Measurements from ENCODE around the gene JAKMIP1.

The JAKMIP1 gene

GRCh38 chr4:6021831-6022606, 178.3 kb downstream of the JAKMIP1 start:
- Histone ChIP-seq H3K27ac (ENCODE audit: low read length) (no peak overlapping the region), H3K9ac (ENCODE audit: low read length) (no peak overlapping the region), H3K9me2 (replicated peaks; ENCODE audit: insufficient read depth, low read length) (no peaks in the 10 kb centered on the region), H3K79me2 (ENCODE audit: low read length) (no peaks in the 10 kb centered on the region), H3K36me3 (replicated peaks; ENCODE audit: insufficient read depth, low read length) (no peaks in the 10 kb centered on the region), H3K4me3 (ENCODE audit: low read length) (no peak overlapping the region), H3K27me3 (replicated peaks; ENCODE audit: insufficient read depth, low read length) (peaks cover 12% of the 10 kb centered on the region; the same call in 1 of the 2 replicates), H4K20me1 (ENCODE audit: insufficient read depth, low read length) (no peaks in the 10 kb centered on the region), H3K9me3 (replicated peaks; ENCODE audit: insufficient read depth, low read length) (no peaks in the 10 kb centered on the region), H3K4me1 (ENCODE audit: low read length) (0 out of 2 replicates have a peak, but pooled peaks cover 5% of the 10 kb centered on the region), H3K4me2 (ENCODE audit: low read depth, low read length) (no peak overlapping the region), H2AFZ (ENCODE audit: low read length) (no peak overlapping the region), H3F3A (ENCODE audit: insufficient read depth, low read length) (no peaks in the 10 kb centered on the region)
- DNase-seq, result peak; percentile 64
- TF ChIP-seq, protein P1, sequence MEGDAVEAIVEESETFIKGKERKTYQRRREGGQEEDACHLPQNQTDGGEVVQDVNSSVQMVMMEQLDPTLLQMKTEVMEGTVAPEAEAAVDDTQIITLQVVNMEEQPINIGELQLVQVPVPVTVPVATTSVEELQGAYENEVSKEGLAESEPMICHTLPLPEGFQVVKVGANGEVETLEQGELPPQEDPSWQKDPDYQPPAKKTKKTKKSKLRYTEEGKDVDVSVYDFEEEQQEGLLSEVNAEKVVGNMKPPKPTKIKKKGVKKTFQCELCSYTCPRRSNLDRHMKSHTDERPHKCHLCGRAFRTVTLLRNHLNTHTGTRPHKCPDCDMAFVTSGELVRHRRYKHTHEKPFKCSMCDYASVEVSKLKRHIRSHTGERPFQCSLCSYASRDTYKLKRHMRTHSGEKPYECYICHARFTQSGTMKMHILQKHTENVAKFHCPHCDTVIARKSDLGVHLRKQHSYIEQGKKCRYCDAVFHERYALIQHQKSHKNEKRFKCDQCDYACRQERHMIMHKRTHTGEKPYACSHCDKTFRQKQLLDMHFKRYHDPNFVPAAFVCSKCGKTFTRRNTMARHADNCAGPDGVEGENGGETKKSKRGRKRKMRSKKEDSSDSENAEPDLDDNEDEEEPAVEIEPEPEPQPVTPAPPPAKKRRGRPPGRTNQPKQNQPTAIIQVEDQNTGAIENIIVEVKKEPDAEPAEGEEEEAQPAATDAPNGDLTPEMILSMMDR (IDR thresholded peaks at IDR 0.05; ENCODE audit: low read length), result no peak
- no peak for TF ChIP-seq EZH2 (optimal IDR thresholded peaks at IDR 0.05; ENCODE audit: low read depth, low read length)
- TF ChIP-seq EZH2phosphoT487 (IDR thresholded peaks at IDR 0.05; ENCODE audit: low read length), result no peak

GRCh38 chr4:6020613-6021012, 179.7 kb downstream of the JAKMIP1 start:
- Histone ChIP-seq H3K9ac (ENCODE audit: low read length) (no peak overlapping the region), H3K4me1 (ENCODE audit: low read length) (0 out of 2 replicates have a peak, but pooled peaks cover 5% of the 10 kb centered on the region), H3K36me3 (replicated peaks; ENCODE audit: insufficient read depth, low read length) (no peaks in the 10 kb centered on the region), H4K20me1 (ENCODE audit: insufficient read depth, low read length) (no peaks in the 10 kb centered on the region), H2AFZ (ENCODE audit: low read length) (no peak overlapping the region), H3K79me2 (ENCODE audit: low read length) (no peaks in the 10 kb centered on the region), H3F3A (ENCODE audit: insufficient read depth, low read length) (no peaks in the 10 kb centered on the region), H3K27me3 (replicated peaks; ENCODE audit: insufficient read depth, low read length) (peaks cover 12% of the 10 kb centered on the region; the same call in 1 of the 2 replicates), H3K9me3 (replicated peaks; ENCODE audit: insufficient read depth, low read length) (no peaks in the 10 kb centered on the region), H3K4me3 (ENCODE audit: low read length) (no peak overlapping the region), H3K4me2 (ENCODE audit: low read depth, low read length) (no peak overlapping the region), H3K9me2 (replicated peaks; ENCODE audit: insufficient read depth, low read length) (no peaks in the 10 kb centered on the region), H3K27ac (ENCODE audit: low read length) (no peak overlapping the region)
- no peak for DNase-seq
- TF ChIP-seq, protein P1 (IDR thresholded peaks at IDR 0.05; ENCODE audit: low read length), result no peak
- no peak for TF ChIP-seq EZH2 (optimal IDR thresholded peaks at IDR 0.05; ENCODE audit: low read depth, low read length)
- TF ChIP-seq EZH2phosphoT487 (IDR thresholded peaks at IDR 0.05; ENCODE audit: low read length), result no peak

DNA sequence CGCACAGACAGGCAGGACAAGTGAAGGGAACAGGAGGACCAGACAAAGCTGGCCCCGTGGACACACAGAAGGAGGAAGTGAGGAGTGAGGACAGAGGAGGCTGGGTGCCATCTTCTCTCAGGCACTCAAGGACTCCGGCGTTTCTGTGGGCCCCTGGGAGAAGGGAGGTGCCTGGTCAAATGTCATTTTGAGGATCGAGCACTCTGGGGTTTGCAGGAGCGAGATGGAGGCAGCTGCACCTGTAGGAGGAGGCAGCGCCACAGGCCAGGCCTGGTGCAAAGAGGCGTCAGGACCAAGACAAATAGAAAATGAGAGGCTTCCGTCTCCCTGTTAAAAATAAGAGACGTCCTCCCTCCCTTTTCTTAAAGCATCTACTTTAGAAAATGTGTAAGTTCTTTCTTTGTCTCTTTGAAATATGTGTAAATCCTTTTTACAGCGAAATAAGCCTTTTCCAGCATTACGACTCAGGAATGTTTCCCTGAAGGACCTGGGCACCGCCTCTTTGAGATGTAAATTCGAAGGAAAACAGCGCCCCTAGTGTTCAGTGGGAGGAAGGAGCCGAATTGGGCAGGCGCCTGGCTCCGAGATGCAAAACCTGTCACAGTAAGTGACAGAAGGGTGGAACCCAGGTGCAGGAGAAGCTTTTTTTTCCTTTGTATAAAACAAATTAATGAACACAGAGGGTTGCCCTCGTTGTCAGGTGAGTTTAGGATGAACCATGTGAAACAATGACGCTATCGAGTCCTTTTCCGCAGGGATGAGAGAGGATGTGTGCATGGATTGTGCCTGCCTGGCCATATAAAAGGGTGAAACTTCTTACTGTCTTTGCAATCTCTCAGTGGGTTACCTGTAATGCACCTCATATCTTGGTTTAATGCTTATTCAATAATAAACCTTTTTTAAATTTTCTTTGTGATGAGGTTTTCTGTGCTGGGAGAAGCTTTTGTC, 180.8 kb downstream of the JAKMIP1 start:
- Histone ChIP-seq H3F3A (ENCODE audit: insufficient read depth, low read length) (no peaks in the 10 kb centered on the region), H3K4me2 (ENCODE audit: low read depth, low read length) (peak overlapping the region; percentile 35; the same call in 1 of the 2 replicates), H3K9ac (ENCODE audit: low read length) (no peak overlapping the region), H3K36me3 (replicated peaks; ENCODE audit: insufficient read depth, low read length) (no peaks in the 10 kb centered on the region), H3K9me3 (replicated peaks; ENCODE audit: insufficient read depth, low read length) (no peaks in the 10 kb centered on the region), H2AFZ (ENCODE audit: low read length) (0 out of 2 replicates have a peak overlapping the region, but pooled peaks have one; percentile 14), H4K20me1 (ENCODE audit: insufficient read depth, low read length) (no peaks in the 10 kb centered on the region), H3K27ac (ENCODE audit: low read length) (no peak overlapping the region), H3K4me3 (ENCODE audit: low read length) (no peak overlapping the region; the same call in 1 of the 2 replicates), H3K27me3 (replicated peaks; ENCODE audit: insufficient read depth, low read length) (peaks cover 12% of the 10 kb centered on the region; the same call in 1 of the 2 replicates), H3K9me2 (replicated peaks; ENCODE audit: insufficient read depth, low read length) (no peaks in the 10 kb centered on the region), H3K4me1 (ENCODE audit: low read length) (0 out of 2 replicates have a peak, but pooled peaks cover 5% of the 10 kb centered on the region), H3K79me2 (ENCODE audit: low read length) (no peaks in the 10 kb centered on the region)
- peak; percentile 65 for DNase-seq
- TF ChIP-seq EZH2phosphoT487 (IDR thresholded peaks at IDR 0.05; ENCODE audit: low read length), result no peak
- no peak for TF ChIP-seq EZH2 (optimal IDR thresholded peaks at IDR 0.05; ENCODE audit: low read depth, low read length)
- TF ChIP-seq, protein P1 (IDR thresholded peaks at IDR 0.05; ENCODE audit: low read length), result peak; percentile 91

All from MM.1S (cell line).